ENCODE measurements around the gene CTCFL. TPM values are rescaled to one million over a fixed set of nuclear protein-coding genes. Genes with fewer than 3 reads are reported as not detected.
A peak's percentile ranks its signal among the peaks of the same experiment; 100 is the strongest.

Gene CTCFL
- total and polyA plus RNA-seq, 8 donors: not detected

DNA sequence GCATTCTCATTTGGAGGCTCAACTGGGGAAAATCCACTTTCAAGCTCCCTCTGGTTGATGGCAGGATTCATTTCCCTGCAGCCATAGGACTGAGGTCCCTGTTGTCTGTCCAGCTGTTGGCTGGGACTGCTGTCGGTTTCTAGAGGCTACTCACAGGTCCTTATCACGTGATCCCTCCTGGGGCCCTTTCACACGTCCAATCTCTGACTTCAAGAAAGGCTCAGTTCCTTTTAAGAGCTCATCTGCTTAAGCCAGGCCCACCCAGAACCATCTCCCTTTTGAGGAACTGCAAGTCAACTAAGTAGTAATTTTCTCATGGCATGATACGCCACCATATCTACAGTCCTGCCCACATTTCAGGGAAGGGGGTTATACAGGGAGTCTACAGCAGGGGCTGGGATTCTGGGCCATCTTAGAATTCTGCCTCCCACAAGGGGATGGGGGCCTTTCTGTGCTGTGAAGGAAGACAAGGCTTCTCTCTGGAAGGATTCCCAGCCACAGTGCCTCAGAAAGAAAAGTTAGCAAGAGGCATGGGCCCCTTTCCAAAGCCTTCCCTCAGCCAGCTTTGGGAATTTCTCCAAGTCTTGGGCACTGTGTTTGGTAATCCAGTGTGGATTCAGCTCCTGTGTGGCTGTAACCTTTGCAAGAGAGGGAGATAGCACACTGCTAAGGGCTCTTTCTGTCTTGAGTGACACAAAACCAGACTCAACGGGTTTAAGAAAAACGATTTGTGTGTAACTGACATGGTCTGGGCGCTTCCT, 66.4 kb downstream of the CTCFL start:
- H3K4me3 ChIP-seq: no peak overlapping the region
- H3K36me3 ChIP-seq: no peaks in the 10 kb centered on the region
- WGBS, 5 donors: 39 to 58% (median 53%) methylated on average over 7 of the region's 7 CpGs
- peak overlapping the region in 2 of 5 donors; percentile 22 to 74 for H3K27ac ChIP-seq
- DNase-seq: peak in 1 of 2 donors; percentile 78
- H3K9me3 ChIP-seq: no peaks in the 10 kb centered on the region
- H3K4me1 ChIP-seq: peaks cover 0 to 29% (median 18%) of the 10 kb centered on the region in 4 donors
- TF ChIP-seq CTCF (IDR thresholded peaks at IDR 0.05) (no peak), POLR2A (IDR thresholded peaks at IDR 0.05) (no peak), EP300 (IDR thresholded peaks at IDR 0.05) (no peak), POLR2AphosphoS5 (IDR thresholded peaks at IDR 0.05) (peak in 2 of 3 donors; percentile 6 to 48)
- intact Hi-C loops (cut with DNase I; ENCODE audit: low total_unique reads): no loop called here
- H3K27me3 ChIP-seq: no peaks in the 10 kb centered on the region

GRCh38 chr20:57457243-57458095, 67.5 kb downstream of the CTCFL start:
- Histone ChIP-seq H3K4me1 (peaks cover 0 to 32% (median 18%) of the 10 kb centered on the region in 4 donors), H3K27ac (peak overlapping the region in 1 of 5 donors; percentile 74), H3K4me3 (no peak overlapping the region), H3K36me3 (no peaks in the 10 kb centered on the region), H3K9me3 (no peaks in the 10 kb centered on the region), H3K27me3 (no peaks in the 10 kb centered on the region)
- DNase-seq: no peak
- WGBS, 5 donors: 64 to 82% (median 81%) methylated on average over 19 to 21 of the region's 21 CpGs
- TF ChIP-seq CTCF (IDR thresholded peaks at IDR 0.05) (no peak), EP300 (IDR thresholded peaks at IDR 0.05) (no peak), POLR2A (IDR thresholded peaks at IDR 0.05) (no peak), POLR2AphosphoS5 (IDR thresholded peaks at IDR 0.05) (no peak)
- intact Hi-C loops (cut with DNase I; ENCODE audit: low total_unique reads): no loop called here

GRCh38 chr20:57456116-57456515, 68.8 kb downstream of the CTCFL start:
- 89 to 98% (median 95%) methylated on average over 13 of the region's 13 CpGs for WGBS, 5 donors
- Histone ChIP-seq H3K27me3 (peaks cover 0 to 2% (median 0%) of the 10 kb centered on the region in 3 donors), H3K9me3 (no peaks in the 10 kb centered on the region)

More at GRCh38 chr20:57456116-57456515, 68.8 kb downstream of the CTCFL start:
- TF ChIP-seq EP300 (IDR thresholded peaks at IDR 0.05) (no peak), POLR2A (IDR thresholded peaks at IDR 0.05) (no peak), CTCF (IDR thresholded peaks at IDR 0.05) (no peak), POLR2AphosphoS5 (IDR thresholded peaks at IDR 0.05) (no peak)
- intact Hi-C loops (cut with DNase I; ENCODE audit: low total_unique reads): no loop called here
- no peak for DNase-seq
- Histone ChIP-seq H3K4me3 (no peak overlapping the region), H3K36me3 (no peaks in the 10 kb centered on the region), H3K4me1 (peaks cover 0 to 44% (median 19%) of the 10 kb centered on the region in 4 donors), H3K27ac (no peak overlapping the region)
